SU-DHL-6 (cell line): ENCODE data around the gene HSD17B12.

Source experiments
- H2AFZ ChIP-seq: fragments of 200-600 bp; sonication (generic); 2 replicates; pipeline ENCODE4 v1.6.1; 2014; ENCODE audit warnings: low read depth, mild to moderate bottlenecking, moderate library complexity, mixed read lengths, antibody characterized with exemption, low read length; ENCODE audit not compliant: severe bottlenecking
- H3F3A ChIP-seq: fragments of 200-600 bp; shearing (Covaris generic); 2 replicates; pipeline ENCODE4 v1.6.0; 2016; ENCODE audit warnings: antibody characterized with exemption, mild to moderate bottlenecking; ENCODE audit not compliant: insufficient read depth
- H3K27ac ChIP-seq: fragments of 200-600 bp; sonication (generic); 2 replicates; pipeline ENCODE4 v1.5.1; 2016; ENCODE audit warnings: low read depth, mild to moderate bottlenecking, low read length, moderate library complexity, mixed read lengths
- H3K27me3 ChIP-seq: fragments of 200-600 bp; sonication (generic), shearing (Covaris generic); 2 replicates; pipeline ENCODE4 v1.6.0; 2014; ENCODE audit warnings: mild to moderate bottlenecking, low read length
- H3K36me3 ChIP-seq: fragments of 200-600 bp; sonication (generic); 2 replicates; pipeline ENCODE4 v1.6.1; 2014; ENCODE audit warnings: mild to moderate bottlenecking, low read length, mixed read lengths
- H3K4me2 ChIP-seq: fragments of 300-600, 200-600 bp; shearing (Covaris generic), sonication (generic); 2 replicates; pipeline ENCODE4 v1.6.0; 2014; ENCODE audit warnings: low read length, low read depth, mild to moderate bottlenecking; ENCODE audit not compliant: poor library complexity, severe bottlenecking
- H3K4me3 ChIP-seq: fragments of 200-600 bp; sonication (generic); 2 replicates; pipeline ENCODE4 v1.5.1; 2014; ENCODE audit warnings: antibody characterized with exemption, low read length, mild to moderate bottlenecking, mixed read lengths; ENCODE audit not compliant: insufficient read depth, poor library complexity, severe bottlenecking
- H3K79me2 ChIP-seq: fragments of 200-600 bp; sonication (generic); 2 replicates; pipeline ENCODE4 v1.6.1; 2014; ENCODE audit warnings: mild to moderate bottlenecking, low read length, moderate library complexity; ENCODE audit not compliant: insufficient read depth
- H3K9ac ChIP-seq: fragments of 200-600 bp; sonication (generic); 2 replicates; pipeline ENCODE4 v1.7.0; 2014; ENCODE audit warnings: mild to moderate bottlenecking, low read length
- H3K9me2 ChIP-seq: fragments of 200-600 bp; sonication (generic); replicated peaks from 2 replicates; pipeline ENCODE4 v1.6.1; 2014; ENCODE audit warnings: low read length; ENCODE audit not compliant: insufficient read depth
- H3K9me3 ChIP-seq: fragments of 200-600 bp; sonication (generic); 2 replicates; pipeline ENCODE4 v1.6.1; 2014; ENCODE audit warnings: low read length, mixed read lengths; ENCODE audit not compliant: insufficient read depth
- H4K20me1 ChIP-seq: fragments of 200-600 bp; sonication (generic); 2 replicates; pipeline ENCODE4 v1.6.1; 2014; ENCODE audit warnings: low read depth, mild to moderate bottlenecking, antibody characterized with exemption, low read length, moderate library complexity, mixed read lengths
- CTCF ChIP-seq: fragments of 200-600 bp; sonication (generic); IDR thresholded peaks from one replicate; pipeline ENCODE4 v1.5.1; 2017; ENCODE audit warnings: antibody characterized with exemption, mild to moderate bottlenecking, low read length, moderate library complexity; ENCODE audit not compliant: insufficient read depth, poor library complexity, severe bottlenecking
- EZH2phosphoT487 ChIP-seq: fragments of 200-600 bp; sonication (generic), shearing (Covaris generic); conservative IDR thresholded peaks from 2 replicates; pipeline ENCODE4 v1.6.1; 2018; ENCODE audit warnings: mild to moderate bottlenecking, antibody characterized with exemption, low read length, moderate library complexity, mixed read lengths

The HSD17B12 gene

GRCh38 chr11:43788421-43788820, 107.9 kb downstream of the HSD17B12 start:
- Histone ChIP-seq H3K27me3 (no peaks in the 10 kb centered on the region), H3K36me3 (peaks cover 13% of the 10 kb centered on the region), H3F3A (peaks cover 6% of the 10 kb centered on the region), H2AFZ (no peak overlapping the region), H3K4me2 (peak overlapping the region; percentile 68), H3K27ac (peak overlapping the region; percentile 76), H3K9ac (peak overlapping the region; percentile 40), H3K4me3 (peak overlapping the region; percentile 1), H3K9me3 (peaks cover 11% of the 10 kb centered on the region; the same call in 1 of the 2 replicates), H4K20me1 (no peaks in the 10 kb centered on the region), H3K9me2 (no peaks in the 10 kb centered on the region), H3K79me2 (peaks cover 10% of the 10 kb centered on the region)
- no peak for TF ChIP-seq EZH2phosphoT487
- no peak for TF ChIP-seq CTCF

DNA sequence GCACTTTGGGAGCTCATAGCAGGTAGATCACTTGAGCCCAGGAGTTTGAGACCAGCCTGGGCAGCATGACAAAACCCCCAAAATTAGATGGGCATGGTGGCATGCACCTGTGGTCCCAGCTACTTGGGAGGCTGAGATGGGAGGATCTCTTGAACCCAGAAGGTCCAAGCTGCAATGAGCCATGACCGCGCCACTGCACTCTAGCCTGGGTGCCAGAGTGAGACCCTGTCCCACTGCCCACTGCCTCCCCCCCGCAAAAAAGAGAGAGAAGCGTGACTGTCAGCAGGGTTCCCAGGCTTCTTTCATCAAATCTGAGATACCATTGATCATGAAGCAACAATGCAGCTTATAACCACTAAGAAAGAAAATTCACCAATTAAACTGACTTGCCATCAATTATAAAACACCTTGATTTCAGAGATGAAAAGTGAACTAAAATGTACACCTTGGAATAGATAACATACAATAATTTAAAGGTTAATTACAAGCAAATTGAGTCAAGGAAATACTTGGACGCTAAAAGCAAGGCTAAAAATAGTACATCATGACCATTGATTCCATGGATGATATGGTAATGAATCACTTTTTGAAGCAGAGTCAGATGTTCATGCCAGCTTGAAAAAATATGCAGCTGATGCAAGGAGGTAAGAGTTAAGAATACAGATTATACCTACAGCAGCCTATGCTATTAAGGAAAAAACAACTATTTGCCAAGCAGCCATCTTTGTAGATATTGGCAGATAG, 109.3 kb downstream of the HSD17B12 start:
- no peak overlapping the region for H3K4me3 ChIP-seq
- H3K27me3 ChIP-seq = no peaks in the 10 kb centered on the region
- H3K36me3 ChIP-seq = peaks cover 3% of the 10 kb centered on the region; the same call in 1 of the 2 replicates
- H4K20me1 ChIP-seq = no peaks in the 10 kb centered on the region
- no peak overlapping the region for H3K4me2 ChIP-seq
- H3K27ac ChIP-seq = no peak overlapping the region
- TF ChIP-seq CTCF (no peak), EZH2phosphoT487 (no peak)
- no peak overlapping the region for H2AFZ ChIP-seq
- H3F3A ChIP-seq = peaks cover 6% of the 10 kb centered on the region
- no peaks in the 10 kb centered on the region for H3K9me2 ChIP-seq
- peaks cover 4% of the 10 kb centered on the region; the same call in 1 of the 2 replicates for H3K9me3 ChIP-seq
- H3K79me2 ChIP-seq = peaks cover 15% of the 10 kb centered on the region
- H3K9ac ChIP-seq = no peak overlapping the region

DNA sequence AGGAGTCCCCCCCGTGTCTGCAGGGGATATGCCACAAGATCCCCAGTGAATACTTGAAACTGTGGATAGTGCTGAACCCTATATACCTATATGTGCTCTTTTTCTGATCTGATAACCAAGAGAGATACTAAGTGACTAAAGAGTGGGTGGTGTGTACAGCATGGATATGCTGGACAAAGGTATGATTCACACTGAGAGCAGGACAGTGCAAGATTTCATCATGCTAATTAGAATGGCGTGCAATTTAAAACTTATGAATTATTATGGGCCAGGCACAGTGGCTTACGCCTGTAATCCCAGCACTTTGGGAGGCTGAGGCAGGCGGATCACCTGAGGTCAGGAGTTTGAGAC, 109.9 kb downstream of the HSD17B12 start:
- no peak for TF ChIP-seq EZH2phosphoT487
- no peak for TF ChIP-seq CTCF

More for the DNA sequence above, 109.9 kb downstream of the HSD17B12 start:
- peaks cover 6% of the 10 kb centered on the region for H3F3A ChIP-seq
- no peak overlapping the region for H3K4me2 ChIP-seq
- H3K27me3 ChIP-seq = no peaks in the 10 kb centered on the region
- H3K79me2 ChIP-seq = peaks cover 15% of the 10 kb centered on the region
- no peaks in the 10 kb centered on the region; the same call in 1 of the 2 replicates for H3K9me3 ChIP-seq
- H3K4me3 ChIP-seq = no peak overlapping the region
- H2AFZ ChIP-seq = no peak overlapping the region
- H3K36me3 ChIP-seq = no peaks in the 10 kb centered on the region
- H3K9me2 ChIP-seq = no peaks in the 10 kb centered on the region
- H4K20me1 ChIP-seq = no peaks in the 10 kb centered on the region
- H3K27ac ChIP-seq = no peak overlapping the region
- H3K9ac ChIP-seq = no peak overlapping the region
